Measurements from ENCODE around the gene MYL12A. TPM values are rescaled to one million over a fixed set of nuclear protein-coding genes. Genes with fewer than 3 reads are reported as not detected.
A peak's percentile ranks its signal among the peaks of the same experiment; 100 is the strongest.

The MYL12A gene
- total and polyA plus RNA-seq, 2 of the 4 experiments (the other 2 are of a cell fraction) = 549 to 580 TPM

DNA sequence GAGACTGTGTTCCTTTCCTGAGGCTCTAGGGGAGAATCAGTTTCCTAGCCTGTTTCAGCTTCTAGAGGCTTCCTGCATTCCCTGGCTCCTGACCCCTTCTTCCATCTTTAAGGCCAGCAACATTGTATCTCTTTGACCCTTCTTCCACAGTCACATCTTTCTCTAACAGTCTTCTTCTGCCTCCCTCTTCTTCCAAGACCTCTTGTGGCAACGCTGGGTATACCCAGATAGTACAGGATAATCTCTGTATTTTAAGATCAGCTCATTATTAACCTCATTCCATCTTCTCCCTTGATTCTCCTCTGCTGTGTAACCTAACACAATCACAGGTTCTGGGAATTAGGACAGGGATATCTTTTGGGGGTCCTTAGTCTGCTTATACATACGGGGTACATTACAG lies 8.9 kb upstream of the MYL12A start:
- no peak overlapping the region for H3K23ac ChIP-seq (ENCODE audit: low read depth, low read length)
- intact Hi-C loops (cut with micrococcal nuclease) = no loop called here
- CTCF ChIA-PET = interaction anchor here (0.8 kb wide), 1 partner anchor 462 kb away, joined by 3 read pairs; no protein-coding TSS in a partner anchor
- H2BK15ac ChIP-seq (ENCODE audit: low read depth, low read length) = no peak overlapping the region
- H3K14ac ChIP-seq (replicated peaks; ENCODE audit: low read depth, low read length) = no peak overlapping the region
- H3K79me1 ChIP-seq (ENCODE audit: low read depth in 1 of 2, low read length in 2 of 2) = no peaks in the 10 kb centered on the region
- no peak overlapping the region for H4K5ac ChIP-seq (ENCODE audit: low read depth, low read length)
- no peak overlapping the region for H3K27ac ChIP-seq (ENCODE audit: insufficient read depth, low read length)
- peak; percentile 64; the same call in 1 of the 2 replicates for ATAC-seq (ENCODE audit: low read depth)
- no peak overlapping the region for H2AFZ ChIP-seq (replicated peaks; ENCODE audit: low read length, poor library complexity)
- no peak overlapping the region for H2BK5ac ChIP-seq (ENCODE audit: low read depth, low read length, poor library complexity, severe bottlenecking)
- no peaks in the 10 kb centered on the region for H3K9me1 ChIP-seq (ENCODE audit: insufficient read depth, low read length)
- no peak overlapping the region for H3K4me3 ChIP-seq (ENCODE audit: insufficient read depth, low read depth, low read length)
- H2AK9ac ChIP-seq (replicated peaks; ENCODE audit: low read depth, low read length, poor library complexity) = no peak overlapping the region
- no peaks in the 10 kb centered on the region for H4K20me1 ChIP-seq (ENCODE audit: insufficient read depth, low read length)
- no peak overlapping the region for H4K8ac ChIP-seq (ENCODE audit: low read depth in 2 of 2, low read length in 2 of 2)
- dilution Hi-C loops (cut with HindIII; ENCODE audit: low sequenced_read_pairs, unreplicated experiment) = no loop called here
- H4K91ac ChIP-seq (ENCODE audit: insufficient read depth, low read depth, low read length) = no peak overlapping the region
- DNase-seq = no peak
- WGBS, 2 experiments (ENCODE audit: extremely low coverage in 2 of 2, insufficient read length in 1 of 2) = 86% methylated on average over 1 of the region's 2 CpGs; no CpG with 5 or more reads in 1 of the 2 experiments
- H2BK20ac ChIP-seq (ENCODE audit: low read depth, low read length) = no peak overlapping the region
- H3K27me3 ChIP-seq (ENCODE audit: control insufficient read depth, insufficient read depth, low read length) = no peaks in the 10 kb centered on the region; the same call in 1 of the 2 replicates
- BruUV-seq (replicated peaks) = no TSS peak
- H3K4ac ChIP-seq (ENCODE audit: low read depth, low read length) = no peak overlapping the region
- no peak overlapping the region for H2AK5ac ChIP-seq (ENCODE audit: low read depth, low read length)
- POLR2A ChIA-PET (ENCODE audit: unreplicated experiment) = no interaction called here
- H3K4me2 ChIP-seq (ENCODE audit: low read depth, low read length) = no peak overlapping the region
- H2BK120ac ChIP-seq (ENCODE audit: low read depth, low read length) = no peak overlapping the region
- TF ChIP-seq, protein P1, sequence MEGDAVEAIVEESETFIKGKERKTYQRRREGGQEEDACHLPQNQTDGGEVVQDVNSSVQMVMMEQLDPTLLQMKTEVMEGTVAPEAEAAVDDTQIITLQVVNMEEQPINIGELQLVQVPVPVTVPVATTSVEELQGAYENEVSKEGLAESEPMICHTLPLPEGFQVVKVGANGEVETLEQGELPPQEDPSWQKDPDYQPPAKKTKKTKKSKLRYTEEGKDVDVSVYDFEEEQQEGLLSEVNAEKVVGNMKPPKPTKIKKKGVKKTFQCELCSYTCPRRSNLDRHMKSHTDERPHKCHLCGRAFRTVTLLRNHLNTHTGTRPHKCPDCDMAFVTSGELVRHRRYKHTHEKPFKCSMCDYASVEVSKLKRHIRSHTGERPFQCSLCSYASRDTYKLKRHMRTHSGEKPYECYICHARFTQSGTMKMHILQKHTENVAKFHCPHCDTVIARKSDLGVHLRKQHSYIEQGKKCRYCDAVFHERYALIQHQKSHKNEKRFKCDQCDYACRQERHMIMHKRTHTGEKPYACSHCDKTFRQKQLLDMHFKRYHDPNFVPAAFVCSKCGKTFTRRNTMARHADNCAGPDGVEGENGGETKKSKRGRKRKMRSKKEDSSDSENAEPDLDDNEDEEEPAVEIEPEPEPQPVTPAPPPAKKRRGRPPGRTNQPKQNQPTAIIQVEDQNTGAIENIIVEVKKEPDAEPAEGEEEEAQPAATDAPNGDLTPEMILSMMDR (conservative IDR thresholded peaks at IDR 0.05; ENCODE audit: low read depth, low read length) = 0 out of 2 replicates have a peak, but pooled peaks have one; percentile 14
- no peak for TF ChIP-seq SMC3 (IDR thresholded peaks at IDR 0.05; ENCODE audit: low read depth, low read length)
- H3K4me1 ChIP-seq (ENCODE audit: control insufficient read depth, insufficient read depth, low read length) = no peaks in the 10 kb centered on the region
- no peak overlapping the region for H3K9ac ChIP-seq (ENCODE audit: low read depth, low read length)
- in situ Hi-C loops (cut with MboI; ENCODE audit: low sequenced_read_pairs) = no loop called here
- no peak overlapping the region for H3K18ac ChIP-seq (ENCODE audit: low read depth, low read length)
- H3K36me3 ChIP-seq (ENCODE audit: control insufficient read depth, insufficient read depth, low read length) = no peaks in the 10 kb centered on the region
- H3K56ac ChIP-seq (ENCODE audit: extremely low read depth, insufficient read depth, low read length) = no peak overlapping the region
- H3K9me3 ChIP-seq (ENCODE audit: control insufficient read depth, insufficient read depth, low read length) = no peaks in the 10 kb centered on the region

Data from IMR-90 (cell line).